GM19452 (cell line): ENCODE measurements around the gene E2F2.

Source experiments
- ATAC-seq: cut with Tn5 transposase; IDR thresholded peaks from one replicate; pipeline ENCODE4 v1.9.1; 2021; ENCODE audit not compliant: unreplicated experiment

The E2F2 gene

DNA sequence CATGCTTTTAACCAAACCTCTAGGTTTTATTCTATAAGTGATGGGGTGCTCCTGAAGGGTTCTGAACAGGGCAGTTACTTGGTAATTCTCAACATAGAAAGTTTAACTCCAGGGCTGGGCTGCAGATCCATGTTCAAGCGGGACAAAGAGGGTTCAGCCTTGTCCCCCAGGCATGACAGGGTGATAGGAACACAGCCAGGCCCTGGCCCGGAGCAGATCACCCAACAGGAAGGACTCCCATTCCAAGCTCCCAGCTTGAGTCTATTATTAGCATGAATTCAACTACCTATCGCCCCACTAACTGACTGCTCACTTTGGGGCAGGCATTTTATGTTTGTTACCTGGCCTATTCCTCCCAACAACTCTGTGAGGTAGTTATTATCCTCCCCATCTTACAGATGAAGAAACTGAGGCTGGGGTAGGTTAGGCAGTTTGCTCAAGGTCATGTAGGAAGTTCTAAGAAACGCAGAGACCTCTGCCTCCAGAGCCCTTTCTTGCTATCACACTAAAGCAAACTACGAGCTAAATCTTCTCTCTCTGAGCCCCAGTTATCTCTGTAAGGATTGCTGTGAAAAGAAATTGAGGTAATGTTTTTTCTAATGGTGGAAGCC, 61.6 kb downstream of the E2F2 start:
- no peak for ATAC-seq

DNA sequence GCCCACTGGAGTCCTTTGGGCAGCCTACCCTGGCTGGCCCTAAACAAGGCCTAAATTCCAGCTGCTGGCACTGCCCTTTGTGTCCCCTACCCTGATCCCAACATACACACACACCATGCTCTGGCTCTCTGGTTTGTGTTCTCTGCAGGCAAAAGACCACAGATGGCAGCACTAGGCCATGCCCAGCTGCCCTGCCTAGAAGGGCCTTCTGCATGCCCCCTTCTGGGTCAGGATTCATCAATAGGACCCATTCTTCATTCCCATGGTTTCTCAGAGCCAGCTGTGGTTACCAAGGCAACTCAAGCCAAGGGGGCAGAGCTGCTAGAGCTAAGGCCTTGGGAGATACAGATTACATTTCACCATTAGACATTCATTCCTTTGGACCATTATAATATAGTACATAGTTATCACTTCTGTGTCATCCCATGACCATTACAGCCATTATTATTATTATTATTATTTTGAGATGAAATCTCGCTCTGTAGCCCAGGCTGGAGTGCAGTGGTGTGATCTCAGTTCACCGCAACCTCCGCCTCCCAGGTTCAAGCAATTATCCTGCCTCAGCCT, 64.5 kb downstream of the E2F2 start:
- no peak for ATAC-seq

DNA sequence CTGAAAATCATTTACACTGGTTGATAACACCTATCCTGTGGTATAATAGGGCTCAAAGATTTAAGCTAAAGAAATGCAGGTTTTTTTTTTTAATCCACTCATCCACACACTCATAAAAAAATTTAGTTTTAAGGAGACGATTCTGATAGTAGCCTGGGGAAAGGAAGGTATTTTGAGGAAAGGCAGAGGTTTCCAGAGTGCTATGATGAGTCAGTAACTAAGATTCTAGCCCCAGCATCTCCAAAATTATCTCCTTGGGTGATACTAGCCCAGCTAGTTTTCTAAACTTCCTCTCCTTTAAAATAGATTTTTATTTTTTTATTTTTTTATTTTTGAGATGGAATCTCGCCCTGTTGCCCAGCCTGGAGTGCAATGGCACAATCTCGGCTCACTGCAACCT, 67.7 kb downstream of the E2F2 start:
- ATAC-seq = no peak

DNA sequence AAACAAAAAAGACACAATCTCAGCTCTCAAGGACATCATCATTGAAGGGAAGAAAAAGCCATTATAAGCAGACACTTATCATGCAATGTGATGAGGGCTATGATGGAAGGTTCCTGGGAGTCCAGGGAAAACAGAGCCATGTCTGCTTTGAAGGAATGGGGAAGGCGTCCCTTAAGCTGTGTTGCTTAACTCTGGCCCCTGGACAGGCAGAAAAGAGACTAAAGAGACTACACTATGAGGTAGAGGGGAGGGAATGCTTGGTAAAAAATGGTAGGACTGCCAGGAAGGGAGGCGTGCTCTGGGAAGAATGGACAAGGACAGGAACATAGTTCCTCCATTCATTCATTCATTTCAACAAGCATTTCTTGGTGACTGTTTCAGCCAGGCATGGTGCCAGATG, 68.3 kb downstream of the E2F2 start:
- ATAC-seq = no peak

DNA sequence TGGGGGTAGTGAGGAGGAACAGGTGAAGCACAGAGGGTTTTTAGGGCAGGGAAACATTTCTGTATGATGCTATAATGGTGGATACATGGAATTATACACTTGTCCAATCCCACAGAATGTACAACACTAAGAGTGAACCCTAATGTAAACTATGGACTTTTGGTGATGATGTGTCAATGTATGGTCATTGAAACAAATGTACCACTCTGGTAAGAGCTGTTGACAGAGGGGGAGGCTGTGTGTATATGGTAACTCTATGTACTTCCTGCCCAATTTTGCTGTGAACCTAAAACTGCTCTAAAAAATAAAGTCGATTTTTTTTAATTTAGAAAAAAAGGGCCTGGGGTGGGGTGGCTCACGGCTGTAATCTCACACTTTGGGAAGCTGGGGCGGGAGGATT, 70.0 kb downstream of the E2F2 start:
- no peak for ATAC-seq

DNA sequence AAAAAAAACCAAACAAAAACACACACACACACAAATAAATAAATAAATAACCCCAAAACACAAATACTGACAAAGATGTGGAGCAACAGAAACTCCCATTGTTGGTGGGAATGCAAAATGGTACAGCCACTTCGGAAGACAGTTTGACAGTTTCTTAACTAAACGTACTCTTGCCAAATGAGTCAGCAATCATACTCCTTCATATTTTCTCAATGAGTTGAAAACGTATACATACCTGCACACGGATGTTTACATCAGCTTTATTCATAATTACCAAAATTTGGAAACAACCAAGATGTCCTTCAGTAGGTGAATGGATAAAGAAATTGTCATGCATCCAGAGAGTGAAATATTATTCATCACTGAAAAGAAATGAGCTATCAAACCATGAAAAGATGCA, 70.5 kb downstream of the E2F2 start:
- ATAC-seq = no peak

DNA sequence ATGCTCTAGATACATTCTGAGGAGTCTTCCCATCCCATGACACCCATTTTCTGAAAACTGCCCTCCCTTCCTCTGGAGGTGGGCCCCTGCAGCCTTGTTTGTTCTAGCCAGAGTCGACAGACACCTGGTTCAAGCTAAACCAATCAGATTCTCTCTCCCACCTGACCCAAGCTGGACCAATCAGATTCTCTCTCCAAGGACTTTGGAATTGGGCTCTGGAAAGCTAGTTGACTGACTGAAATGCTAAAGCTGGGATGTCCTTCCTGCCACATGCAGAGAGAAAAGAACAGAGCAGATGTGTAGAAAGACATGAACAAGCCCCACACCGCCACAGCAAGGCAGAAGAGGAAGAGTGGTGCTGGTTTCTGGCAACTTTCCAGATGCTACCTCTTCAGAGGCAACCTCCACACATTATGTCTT, 71.7 kb downstream of the E2F2 start:
- no peak for ATAC-seq
